K562 (cell line): ENCODE data around the gene VPS13D. TPM values are rescaled to one million over a fixed set of nuclear protein-coding genes. Genes with fewer than 3 reads are reported as not detected.

Experiments
- ATAC-seq: fragments of 200-7000 bp; cut with Tn5 transposase; 3 replicates; pipeline ENCODE4 v1.9.1; 2020; ENCODE audit warnings: moderate library complexity
- BruUV-seq: library from RNA; stranded (reverse); fragments of 400-500 nt; replicated peaks from 2 replicates; lab custom pipeline; 2021; lab: Mats Ljungman, UMichigan
- CTCF ChIA-PET: fragments of 300-600 bp; formaldehyde crosslinking; extraction: SDS; loops from one replicate; lab custom pipeline; 2021; ENCODE audit warnings: low intra/inter-chr PET ratio; lab: Yijun Ruan, JAX
- POLR2A ChIA-PET: fragments of 300-600, 350-650 bp; sonication (Branson Sonifier 250); formaldehyde crosslinking; extraction: SDS; loops from one replicate; lab custom pipeline; 2021; ENCODE audit warnings: antibody characterized with exemption, inconsistent platforms; lab: Yijun Ruan, JAX
- DNase-seq, 4 experiments: peaks; one replicate each; pipeline versions ENCODE4 v3.0.0 to v3.0.0-alpha.2; 2011 to 2018; ENCODE audit warnings: low spot score in 3 of 4, mixed read lengths in 3 of 4; ENCODE audit errors: extremely low read depth in 1 of 4
- FAIRE-seq: peaks from 2 replicates; lab custom pipeline; 2011; peaks lifted over from hg19 to GRCh38; lab: Jason Lieb, UNC
- H2AFZ ChIP-seq: 2 replicates; pipeline ENCODE4 v1.6.0; 2011; ENCODE audit warnings: low read depth, low read length, control low read depth, inconsistent platforms
- H3K27ac ChIP-seq: fragments of 200-600 bp; 3 replicates; pipeline ENCODE4 v1.8.0; 2011; ENCODE audit warnings: low read depth, mild to moderate bottlenecking, control low read depth, inconsistent platforms, low read length, moderate library complexity, mixed read lengths; ENCODE audit errors: extremely low read depth
- H3K27me3 ChIP-seq, 2 experiments: fragments of 300-600 bp in 1 of 2; 2 replicates in 1 of 2; 3 replicates in 1 of 2; pipeline versions ENCODE4 v1.6.0 to v1.8.0; 2011; ENCODE audit warnings: inconsistent platforms in 2 of 2, low read length in 2 of 2, mild to moderate bottlenecking in 1 of 2, mixed read lengths in 1 of 2, moderate library complexity in 1 of 2; ENCODE audit not compliant: control insufficient read depth in 2 of 2, insufficient read depth in 2 of 2
- H3K36me3 ChIP-seq: fragments of 300-600 bp; 3 replicates; pipeline ENCODE4 v1.8.0; 2011; ENCODE audit warnings: mild to moderate bottlenecking, low read length, inconsistent platforms; ENCODE audit not compliant: control insufficient read depth, insufficient read depth
- H3K4me1 ChIP-seq, 2 experiments: fragments of 200-600 bp in 1 of 2; replicated peaks in 1 of 2; 2 replicates in 1 of 2; 3 replicates in 1 of 2; pipeline versions ENCODE4 v1.5.1 to v1.8.0; 2011; ENCODE audit warnings: inconsistent platforms in 2 of 2, low read length in 2 of 2, mild to moderate bottlenecking in 1 of 2, mixed read lengths in 1 of 2, moderate library complexity in 1 of 2; ENCODE audit not compliant: control insufficient read depth in 2 of 2, insufficient read depth in 2 of 2
- H3K4me2 ChIP-seq: 2 replicates; pipeline ENCODE4 v1.6.1; 2011; ENCODE audit warnings: low read length, control low read depth, inconsistent platforms, mixed read lengths; ENCODE audit not compliant: insufficient read depth
- H3K4me3 ChIP-seq: fragments of 200-600 bp; sonication (generic), shearing (Covaris generic); 2 replicates; pipeline ENCODE4 v1.5.1; 2016; ENCODE audit warnings: control low read depth, inconsistent platforms
- H3K79me2 ChIP-seq: fragments of 200-600 bp; 3 replicates; pipeline ENCODE4 v1.8.0; 2011; ENCODE audit warnings: low read length, inconsistent platforms; ENCODE audit not compliant: control insufficient read depth, insufficient read depth
- H3K9ac ChIP-seq, 2 experiments: 2 replicates each; pipeline versions ENCODE4 v1.6.0 to v1.6.1; 2011; ENCODE audit warnings: low read depth in 2 of 2, low read length in 2 of 2, control low read depth in 1 of 2, inconsistent platforms in 1 of 2, mild to moderate bottlenecking in 1 of 2, mixed read lengths in 1 of 2; ENCODE audit not compliant: insufficient read depth in 1 of 2
- H3K9me1 ChIP-seq: one replicate; pipeline ENCODE4 v1.6.0; 2011; ENCODE audit warnings: inconsistent platforms, mild to moderate bottlenecking, low read length, moderate library complexity; ENCODE audit not compliant: control insufficient read depth, insufficient read depth
- H3K9me3 ChIP-seq: replicated peaks from 2 replicates; pipeline ENCODE4 v1.5.1; 2011; ENCODE audit warnings: low read depth, low read length, inconsistent platforms; ENCODE audit not compliant: control insufficient read depth, insufficient read depth
- H4K20me1 ChIP-seq: replicated peaks from 2 replicates; pipeline ENCODE4 v1.6.1; 2011; ENCODE audit warnings: low read length, inconsistent platforms, mixed read lengths; ENCODE audit not compliant: control insufficient read depth, insufficient read depth
- CEBPG ChIP-seq, 3 experiments: fragments of 200-800 bp in 1 of 3; sonication (Bioruptor generic) in 1 of 3; sonication (generic) in 1 of 3; formaldehyde crosslinking in 1 of 3; IDR thresholded peaks in 2 of 3; conservative IDR thresholded peaks in 1 of 3; 2 replicates each; pipeline versions ENCODE4 v1.6.1 to v1.8.0; 2016 to 2022; ENCODE audit warnings: missing compliant biosample characterization in 2 of 3, missing genetic modification characterization in 2 of 3, mild to moderate bottlenecking in 1 of 3, missing genetic modification reagents in 1 of 3
- ZNF133 ChIP-seq: fragments of 250-450 bp; sonication (Bioruptor Pico); IDR thresholded peaks from 2 replicates; pipeline ENCODE4 v1.4.0; 2020; ENCODE audit warnings: mild to moderate bottlenecking
- ZNF431 ChIP-seq: sonication (generic); formaldehyde crosslinking; IDR thresholded peaks from 2 replicates; pipeline ENCODE4 v1.8.0; 2022; ENCODE audit warnings: mild to moderate bottlenecking, missing genetic modification reagents
- WGBS: fragments of 100-300 bp; shearing (Covaris generic); methylation state at CpG from one replicate; pipeline ENCODE4 v1.1.6; 2016; ENCODE audit warnings: low coverage, mixed read lengths; ENCODE audit not compliant: insufficient coverage; ENCODE audit errors: missing lambda C conversion rate; 5-methylcytosine and 5-hydroxymethylcytosine counted together
- in situ Hi-C: fragments of 300-500 bp; cut with MboI; formaldehyde crosslinking; loops from 4 replicates; pipeline ENCODE4 v1.15.0; 2018; ENCODE audit warnings: inconsistent platforms, mixed read lengths
- intact Hi-C: fragments of 100-400 bp; cut with micrococcal nuclease; formaldehyde crosslinking; loops from 2 replicates; pipeline ENCODE4 v1.14.2; 2022
- polyA plus RNA-seq, 8 experiments: library from polyadenylated mRNA; depleted of rRNA in 4 of 8; stranded (reverse) in 5 of 8; unstranded in 3 of 8; fragments of >200 nt; fragmentation: Nextera tagmentation in 2 of 8; fragmentation: Illumina TruSeq in 1 of 8; extraction: Ambion mirVana in 2 of 8; extraction: Trizol in 1 of 8; gene quantifications; 2 replicates each; pipeline versions ENCODE4 v1.2.1 to v1.2.3, GENCODE V29; 2011 to 2014; ENCODE audit warnings: inconsistent platforms in 1 of 8, missing spikeins in 1 of 8
- total RNA-seq, 7 experiments: library from RNA; depleted of rRNA in 6 of 7; stranded (reverse); fragments of >200 nt in 6 of 7; fragmentation: Illumina TruSeq in 2 of 7; extraction: Trizol in 2 of 7; gene quantifications; 2 replicates each; pipeline versions ENCODE4 v1.2.1 to v1.2.3, GENCODE V29; 2011 to 2021; ENCODE audit warnings: low replicate concordance in 1 of 7

VPS13D gene
- total and polyA plus RNA-seq, 9 of the 15 experiments (the other 6 are each of a cell fraction or from before 2014, with no cell fraction given), result 6.1 to 51.5 (median 38.5) TPM

- in situ Hi-C loops, result no loop called here
- no peaks in the 10 kb centered on the region for H3K4me1 ChIP-seq
- H3K27ac ChIP-seq, result no peak overlapping the region
- TF ChIP-seq ZNF431 (CRISPR knock-in tag), result no peak
- TF ChIP-seq, all 486 proteins: peak for 0
- ATAC-seq, result no peak
- peaks cover 67% of the 10 kb centered on the region for H3K36me3 ChIP-seq
- ChIA-PET POLR2A (interaction anchor here (0.8 to 1.7 kb wide), 3 partner anchors 9 to 420 kb away, joined by 3 to 5 read pairs (median 4); no protein-coding TSS in a partner anchor), CTCF (interaction anchor here (0.6 to 1.8 kb wide), 3 partner anchors 119 to 395 kb away, joined by 3 to 5 read pairs (median 4); no protein-coding TSS in a partner anchor)
- no peaks in the 10 kb centered on the region for H3K9me1 ChIP-seq
- no peak overlapping the region for H3K4me3 ChIP-seq
- H2AFZ ChIP-seq, result no peak overlapping the region
- intact Hi-C loops, result no loop called here
- DNase-seq, result no peak
- no peak for FAIRE-seq
- no peaks in the 10 kb centered on the region for H3K9me3 ChIP-seq
- BruUV-seq, result no TSS peak
- no peak overlapping the region for H3K9ac ChIP-seq
- no peaks in the 10 kb centered on the region for H4K20me1 ChIP-seq
- no peaks in the 10 kb centered on the region for H3K27me3 ChIP-seq
- WGBS, result 92% methylated on average over 5 of the region's 5 CpGs
- H3K4me2 ChIP-seq, result no peak overlapping the region
- no peaks in the 10 kb centered on the region for H3K79me2 ChIP-seq
Observed at GRCh38 chr1:12244585-12244984, 14.8 kb downstream of the VPS13D start.

GRCh38 chr1:12245116-12245515, 15.3 kb downstream of the VPS13D start:
- Histone ChIP-seq H3K9me1 (no peaks in the 10 kb centered on the region), H4K20me1 (no peaks in the 10 kb centered on the region), H3K4me2 (no peak overlapping the region), H3K4me3 (no peak overlapping the region), H3K9ac (no peak overlapping the region), H3K27me3 (no peaks in the 10 kb centered on the region), H2AFZ (no peak overlapping the region), H3K27ac (no peak overlapping the region), H3K4me1 (no peaks in the 10 kb centered on the region), H3K79me2 (no peaks in the 10 kb centered on the region), H3K9me3 (no peaks in the 10 kb centered on the region), H3K36me3 (peaks cover 73% of the 10 kb centered on the region)
- POLR2A ChIA-PET, result interaction anchor here (0.9 to 1.7 kb wide), 3 partner anchors 9 to 419 kb away, joined by 3 to 5 read pairs (median 4); no protein-coding TSS in a partner anchor
- FAIRE-seq (no peak), ATAC-seq (no peak), DNase-seq (no peak)
- no TSS peak for BruUV-seq
- in situ Hi-C loops, result no loop called here
- WGBS, result 88% methylated on average over 3 of the region's 3 CpGs
- CTCF ChIA-PET, result interaction anchor here (1.8 kb wide), 1 partner anchor 120 kb away, joined by 4 read pairs; no protein-coding TSS in a partner anchor
- TF ChIP-seq CEBPG (CRISPR knock-in tag; IDR thresholded peaks at IDR 0.05), result no peak
- 0 out of 4 replicates have a peak, but pooled peaks have one; percentile 14 to 27 for TF ChIP-seq CEBPG (tag; conservative IDR thresholded peaks at IDR 0.05 in 1 of 2, IDR thresholded peaks at IDR 0.05 in 1 of 2)
- no peak for TF ChIP-seq ZNF133
- intact Hi-C loops, result no loop called here
